K562 (cell line): Measurements from ENCODE around the gene SGPP1. TPM values are rescaled to one million over a fixed set of nuclear protein-coding genes. Genes with fewer than 3 reads are reported as not detected.

Experiments used
- ATAC-seq: fragments of 200-7000 bp; cut with Tn5 transposase; 3 replicates; pipeline ENCODE4 v1.9.1; 2020; ENCODE audit warnings: moderate library complexity
- BruUV-seq: library from RNA; stranded (reverse); fragments of 400-500 nt; replicated peaks from 2 replicates; lab custom pipeline; 2021; lab: Mats Ljungman, UMichigan
- CTCF ChIA-PET: fragments of 300-600 bp; formaldehyde crosslinking; extraction: SDS; loops from one replicate; lab custom pipeline; 2021; ENCODE audit warnings: low intra/inter-chr PET ratio; lab: Yijun Ruan, JAX
- POLR2A ChIA-PET: fragments of 300-600, 350-650 bp; sonication (Branson Sonifier 250); formaldehyde crosslinking; extraction: SDS; loops from one replicate; lab custom pipeline; 2021; ENCODE audit warnings: antibody characterized with exemption, inconsistent platforms; lab: Yijun Ruan, JAX
- DNase-seq, 4 experiments: peaks; one replicate each; pipeline versions ENCODE4 v3.0.0 to v3.0.0-alpha.2; 2011 to 2018; ENCODE audit warnings: low spot score in 3 of 4, mixed read lengths in 3 of 4; ENCODE audit errors: extremely low read depth in 1 of 4
- FAIRE-seq: peaks from 2 replicates; lab custom pipeline; 2011; peaks lifted over from hg19 to GRCh38; lab: Jason Lieb, UNC
- H2AFZ ChIP-seq: 2 replicates; pipeline ENCODE4 v1.6.0; 2011; ENCODE audit warnings: low read depth, low read length, control low read depth, inconsistent platforms
- H3K27ac ChIP-seq: fragments of 200-600 bp; 3 replicates; pipeline ENCODE4 v1.8.0; 2011; ENCODE audit warnings: low read depth, mild to moderate bottlenecking, control low read depth, inconsistent platforms, low read length, moderate library complexity, mixed read lengths; ENCODE audit errors: extremely low read depth
- H3K27me3 ChIP-seq, 2 experiments: fragments of 300-600 bp in 1 of 2; 2 replicates in 1 of 2; 3 replicates in 1 of 2; pipeline versions ENCODE4 v1.6.0 to v1.8.0; 2011; ENCODE audit warnings: inconsistent platforms in 2 of 2, low read length in 2 of 2, mild to moderate bottlenecking in 1 of 2, mixed read lengths in 1 of 2, moderate library complexity in 1 of 2; ENCODE audit not compliant: control insufficient read depth in 2 of 2, insufficient read depth in 2 of 2
- H3K36me3 ChIP-seq: fragments of 300-600 bp; 3 replicates; pipeline ENCODE4 v1.8.0; 2011; ENCODE audit warnings: mild to moderate bottlenecking, low read length, inconsistent platforms; ENCODE audit not compliant: control insufficient read depth, insufficient read depth
- H3K4me1 ChIP-seq, 2 experiments: fragments of 200-600 bp in 1 of 2; replicated peaks in 1 of 2; 2 replicates in 1 of 2; 3 replicates in 1 of 2; pipeline versions ENCODE4 v1.5.1 to v1.8.0; 2011; ENCODE audit warnings: inconsistent platforms in 2 of 2, low read length in 2 of 2, mild to moderate bottlenecking in 1 of 2, mixed read lengths in 1 of 2, moderate library complexity in 1 of 2; ENCODE audit not compliant: control insufficient read depth in 2 of 2, insufficient read depth in 2 of 2
- H3K4me2 ChIP-seq: 2 replicates; pipeline ENCODE4 v1.6.1; 2011; ENCODE audit warnings: low read length, control low read depth, inconsistent platforms, mixed read lengths; ENCODE audit not compliant: insufficient read depth
- H3K4me3 ChIP-seq: fragments of 200-600 bp; sonication (generic), shearing (Covaris generic); 2 replicates; pipeline ENCODE4 v1.5.1; 2016; ENCODE audit warnings: control low read depth, inconsistent platforms
- H3K79me2 ChIP-seq: fragments of 200-600 bp; 3 replicates; pipeline ENCODE4 v1.8.0; 2011; ENCODE audit warnings: low read length, inconsistent platforms; ENCODE audit not compliant: control insufficient read depth, insufficient read depth
- H3K9ac ChIP-seq, 2 experiments: 2 replicates each; pipeline versions ENCODE4 v1.6.0 to v1.6.1; 2011; ENCODE audit warnings: low read depth in 2 of 2, low read length in 2 of 2, control low read depth in 1 of 2, inconsistent platforms in 1 of 2, mild to moderate bottlenecking in 1 of 2, mixed read lengths in 1 of 2; ENCODE audit not compliant: insufficient read depth in 1 of 2
- H3K9me1 ChIP-seq: one replicate; pipeline ENCODE4 v1.6.0; 2011; ENCODE audit warnings: inconsistent platforms, mild to moderate bottlenecking, low read length, moderate library complexity; ENCODE audit not compliant: control insufficient read depth, insufficient read depth
- H3K9me3 ChIP-seq: replicated peaks from 2 replicates; pipeline ENCODE4 v1.5.1; 2011; ENCODE audit warnings: low read depth, low read length, inconsistent platforms; ENCODE audit not compliant: control insufficient read depth, insufficient read depth
- H4K20me1 ChIP-seq: replicated peaks from 2 replicates; pipeline ENCODE4 v1.6.1; 2011; ENCODE audit warnings: low read length, inconsistent platforms, mixed read lengths; ENCODE audit not compliant: control insufficient read depth, insufficient read depth
- CXXC5 ChIP-seq: fragments of 250-450 bp; sonication (Bioruptor Pico); IDR thresholded peaks from 2 replicates; pipeline ENCODE4 v1.8.0; 2022; ENCODE audit warnings: inconsistent platforms, mild to moderate bottlenecking, moderate library complexity
- ESRRB ChIP-seq: fragments of 250-450 bp; sonication (Bioruptor Pico); IDR thresholded peaks from 2 replicates; pipeline ENCODE4 v1.5.0; 2020; ENCODE audit warnings: mild to moderate bottlenecking, moderate library complexity, borderline replicate concordance
- ETV6 ChIP-seq, 3 experiments: fragments of 150-350 bp in 1 of 3; sonication (generic) in 1 of 3; formaldehyde crosslinking in 1 of 3; IDR thresholded peaks; 2 replicates each; pipeline versions ENCODE4 v1.6.1 to v1.8.0; 2014 to 2022; ENCODE audit warnings: borderline replicate concordance in 2 of 3, low read depth in 2 of 3, antibody characterized with exemption in 1 of 3, low read length in 1 of 3, mild to moderate bottlenecking in 1 of 3, missing genetic modification reagents in 1 of 3
- FIP1L1 ChIP-seq: fragments of 200-400 bp; formaldehyde crosslinking; IDR thresholded peaks from 2 replicates; pipeline ENCODE4 v1.6.1; 2018; ENCODE audit warnings: mild to moderate bottlenecking, low read depth, low read length; ENCODE audit not compliant: poor library complexity, severe bottlenecking
- FOXA3 ChIP-seq, 2 experiments: fragments of 450-650 bp in 1 of 2; sonication (generic) in 1 of 2; formaldehyde crosslinking; IDR thresholded peaks in 1 of 2; conservative IDR thresholded peaks in 1 of 2; 2 replicates each; pipeline versions ENCODE4 v1.4.0 to v1.8.0; 2020 to 2022; ENCODE audit warnings: mild to moderate bottlenecking in 2 of 2, missing genetic modification reagents in 1 of 2
- HNRNPH1 ChIP-seq: fragments of 200-400 bp; formaldehyde crosslinking; optimal IDR thresholded peaks from 2 replicates; pipeline ENCODE3; 2017; ENCODE audit warnings: low read depth, mild to moderate bottlenecking, low read length, moderate library complexity
- MEF2D ChIP-seq: conservative IDR thresholded peaks from 2 replicates; pipeline ENCODE4 v1.6.1; 2016; ENCODE audit warnings: low read depth, missing genetic modification characterization, missing compliant biosample characterization
- NFIC ChIP-seq: fragments of 450-650 bp; IDR thresholded peaks from 2 replicates; pipeline ENCODE4 v1.6.1; 2017; ENCODE audit warnings: mild to moderate bottlenecking, inconsistent platforms
- NR2C2 ChIP-seq, 2 experiments: fragments of 200-800 bp in 1 of 2; sonication (Bioruptor generic) in 1 of 2; sonication (generic) in 1 of 2; formaldehyde crosslinking in 1 of 2; IDR thresholded peaks; 2 replicates each; pipeline versions ENCODE4 v1.6.1 to v1.8.0; 2016 to 2022; ENCODE audit warnings: mild to moderate bottlenecking in 1 of 2, missing compliant biosample characterization in 1 of 2, missing genetic modification characterization in 1 of 2, missing genetic modification reagents in 1 of 2
- OTX1 ChIP-seq: fragments of 450-650 bp; formaldehyde crosslinking; IDR thresholded peaks from 2 replicates; pipeline ENCODE4 v1.4.0; 2022; ENCODE audit warnings: mild to moderate bottlenecking
- PTBP1 ChIP-seq: fragments of 200-400 bp; formaldehyde crosslinking; IDR thresholded peaks from 2 replicates; pipeline ENCODE4 v1.6.1; 2017; ENCODE audit warnings: low read depth, low read length
- SP1 ChIP-seq: sonication (generic); formaldehyde crosslinking; IDR thresholded peaks from 2 replicates; pipeline ENCODE4 v1.8.1; 2022; ENCODE audit warnings: mild to moderate bottlenecking, missing genetic modification reagents
- ZNF408 ChIP-seq: fragments of 250-450 bp; sonication (Bioruptor Pico); IDR thresholded peaks from 2 replicates; pipeline ENCODE4 v1.4.0; 2020; ENCODE audit warnings: low read depth, mild to moderate bottlenecking, moderate library complexity
- WGBS: fragments of 100-300 bp; shearing (Covaris generic); methylation state at CpG from one replicate; pipeline ENCODE4 v1.1.6; 2016; ENCODE audit warnings: low coverage, mixed read lengths; ENCODE audit not compliant: insufficient coverage; ENCODE audit errors: missing lambda C conversion rate; 5-methylcytosine and 5-hydroxymethylcytosine counted together
- in situ Hi-C: fragments of 300-500 bp; cut with MboI; formaldehyde crosslinking; loops from 4 replicates; pipeline ENCODE4 v1.15.0; 2018; ENCODE audit warnings: inconsistent platforms, mixed read lengths
- intact Hi-C: fragments of 100-400 bp; cut with micrococcal nuclease; formaldehyde crosslinking; loops from 2 replicates; pipeline ENCODE4 v1.14.2; 2022
- polyA plus RNA-seq, 8 experiments: library from polyadenylated mRNA; depleted of rRNA in 4 of 8; stranded (reverse) in 5 of 8; unstranded in 3 of 8; fragments of >200 nt; fragmentation: Nextera tagmentation in 2 of 8; fragmentation: Illumina TruSeq in 1 of 8; extraction: Ambion mirVana in 2 of 8; extraction: Trizol in 1 of 8; gene quantifications; 2 replicates each; pipeline versions ENCODE4 v1.2.1 to v1.2.3, GENCODE V29; 2011 to 2014; ENCODE audit warnings: inconsistent platforms in 1 of 8, missing spikeins in 1 of 8
- total RNA-seq, 7 experiments: library from RNA; depleted of rRNA in 6 of 7; stranded (reverse); fragments of >200 nt in 6 of 7; fragmentation: Illumina TruSeq in 2 of 7; extraction: Trizol in 2 of 7; gene quantifications; 2 replicates each; pipeline versions ENCODE4 v1.2.1 to v1.2.3, GENCODE V29; 2011 to 2021; ENCODE audit warnings: low replicate concordance in 1 of 7
- TF ChIP-seq, protein P1 (sequence below): conservative IDR thresholded peaks from 2 replicates; pipeline ENCODE4 v1.6.1; 2011; ENCODE audit warnings: low read depth, mild to moderate bottlenecking, low read length; ENCODE audit not compliant: control insufficient read depth
- TF ChIP-seq, protein P2 (sequence below), 3 experiments: IDR thresholded peaks in 2 of 3; conservative IDR thresholded peaks in 1 of 3; 2 replicates each; pipeline ENCODE4 v1.5.1; 2011 to 2012; ENCODE audit warnings: low read length in 3 of 3, mild to moderate bottlenecking in 3 of 3, control low read depth in 2 of 3, improper control_type of control experiment in 1 of 3, inconsistent platforms in 1 of 3, low read depth in 1 of 3, mixed read lengths in 1 of 3, moderate library complexity in 1 of 3; ENCODE audit not compliant: insufficient read depth in 2 of 3
- TF ChIP-seq, protein P3 (sequence below): IDR thresholded peaks from 2 replicates; pipeline ENCODE4 v1.6.1; 2011; ENCODE audit not compliant: insufficient read length; ENCODE audit errors: extremely low read depth

Gene SGPP1
- total and polyA plus RNA-seq, 9 of the 15 experiments (the other 6 are each of a cell fraction or from before 2014, with no cell fraction given): 2.2 to 7.3 (median 5.6) TPM

DNA sequence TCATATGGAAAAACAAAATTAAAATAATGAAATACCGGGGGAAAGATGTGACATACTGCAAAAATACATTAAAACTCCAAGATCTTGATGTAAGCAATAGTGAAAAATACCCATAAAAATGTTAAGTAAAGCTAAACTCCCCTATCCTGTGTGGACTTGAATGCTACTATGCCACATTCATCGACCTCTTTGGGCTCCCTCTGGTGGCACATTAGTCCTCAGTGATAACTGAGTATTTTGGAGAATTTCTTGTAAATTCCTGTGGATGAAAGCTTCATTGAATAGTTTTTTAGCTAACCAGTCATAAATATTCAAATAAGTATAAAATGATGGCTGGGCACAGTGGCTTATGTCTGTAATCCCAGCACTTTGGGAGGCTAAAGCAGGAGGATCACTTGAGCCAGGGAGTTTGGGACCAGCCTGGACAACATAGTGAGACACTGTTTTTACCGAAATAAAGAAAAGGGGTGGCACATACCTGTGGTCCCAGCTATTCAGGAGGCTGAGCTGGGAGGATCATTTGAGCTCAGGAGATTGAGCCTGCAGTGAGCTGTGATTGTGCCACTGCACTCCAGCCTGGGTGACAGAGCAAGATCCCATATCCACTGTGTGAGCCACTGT lies 42.4 kb upstream of the SGPP1 start:
- Histone ChIP-seq H3K9me3 (no peaks in the 10 kb centered on the region), H4K20me1 (no peaks in the 10 kb centered on the region), H3K4me1 (no peaks in the 10 kb centered on the region; a peak in 1 of 5 replicates), H3K9me1 (no peaks in the 10 kb centered on the region), H3K9ac (no peak overlapping the region), H3K4me2 (no peak overlapping the region), H3K36me3 (no peaks in the 10 kb centered on the region), H3K79me2 (no peaks in the 10 kb centered on the region), H3K4me3 (no peak overlapping the region), H3K27ac (no peak overlapping the region), H3K27me3 (no peaks in the 10 kb centered on the region; a peak in 1 of 5 replicates), H2AFZ (no peak overlapping the region)
- ATAC-seq (peak; percentile 87), FAIRE-seq (no peak), DNase-seq (peak in 1 of 4 experiments; percentile 40)
- 15% methylated on average over 3 of the region's 3 CpGs for WGBS
- POLR2A ChIA-PET: no interaction called here
- CTCF ChIA-PET: interaction anchor here (0.5 to 1.2 kb wide), 2 partner anchors 43 to 218 kb away, joined by 3 to 6 read pairs; partner anchors contain the start of gene SGPP1
- BruUV-seq: no TSS peak
- in situ Hi-C loops (no loop called here), intact Hi-C loops (loop anchor here (1.0 to 10.0 kb wide), 2 partner anchors 135 to 381 kb away; no protein-coding TSS in a partner anchor)
- no peak for TF ChIP-seq SP1
- TF ChIP-seq OTX1 (CRISPR knock-in tag): no peak
- TF ChIP-seq, protein P1, sequence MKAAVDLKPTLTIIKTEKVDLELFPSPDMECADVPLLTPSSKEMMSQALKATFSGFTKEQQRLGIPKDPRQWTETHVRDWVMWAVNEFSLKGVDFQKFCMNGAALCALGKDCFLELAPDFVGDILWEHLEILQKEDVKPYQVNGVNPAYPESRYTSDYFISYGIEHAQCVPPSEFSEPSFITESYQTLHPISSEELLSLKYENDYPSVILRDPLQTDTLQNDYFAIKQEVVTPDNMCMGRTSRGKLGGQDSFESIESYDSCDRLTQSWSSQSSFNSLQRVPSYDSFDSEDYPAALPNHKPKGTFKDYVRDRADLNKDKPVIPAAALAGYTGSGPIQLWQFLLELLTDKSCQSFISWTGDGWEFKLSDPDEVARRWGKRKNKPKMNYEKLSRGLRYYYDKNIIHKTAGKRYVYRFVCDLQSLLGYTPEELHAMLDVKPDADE: no peak
- no peak for TF ChIP-seq CXXC5 (CRISPR knock-in tag)
- no peak for TF ChIP-seq NR2C2 (CRISPR knock-in tag; IDR thresholded peaks at IDR 0.05)
- TF ChIP-seq NR2C2 (tag; IDR thresholded peaks at IDR 0.05): no peak
- no peak for TF ChIP-seq ETV6 (IDR thresholded peaks at IDR 0.05; ENCODE audit: borderline replicate concordance in 1 of 2, low read depth in 2 of 2, low read length in 1 of 2)
- TF ChIP-seq ETV6 (CRISPR knock-in tag; IDR thresholded peaks at IDR 0.05; ENCODE audit: borderline replicate concordance): no peak
- TF ChIP-seq MEF2D: no peak
- TF ChIP-seq, protein P2, sequence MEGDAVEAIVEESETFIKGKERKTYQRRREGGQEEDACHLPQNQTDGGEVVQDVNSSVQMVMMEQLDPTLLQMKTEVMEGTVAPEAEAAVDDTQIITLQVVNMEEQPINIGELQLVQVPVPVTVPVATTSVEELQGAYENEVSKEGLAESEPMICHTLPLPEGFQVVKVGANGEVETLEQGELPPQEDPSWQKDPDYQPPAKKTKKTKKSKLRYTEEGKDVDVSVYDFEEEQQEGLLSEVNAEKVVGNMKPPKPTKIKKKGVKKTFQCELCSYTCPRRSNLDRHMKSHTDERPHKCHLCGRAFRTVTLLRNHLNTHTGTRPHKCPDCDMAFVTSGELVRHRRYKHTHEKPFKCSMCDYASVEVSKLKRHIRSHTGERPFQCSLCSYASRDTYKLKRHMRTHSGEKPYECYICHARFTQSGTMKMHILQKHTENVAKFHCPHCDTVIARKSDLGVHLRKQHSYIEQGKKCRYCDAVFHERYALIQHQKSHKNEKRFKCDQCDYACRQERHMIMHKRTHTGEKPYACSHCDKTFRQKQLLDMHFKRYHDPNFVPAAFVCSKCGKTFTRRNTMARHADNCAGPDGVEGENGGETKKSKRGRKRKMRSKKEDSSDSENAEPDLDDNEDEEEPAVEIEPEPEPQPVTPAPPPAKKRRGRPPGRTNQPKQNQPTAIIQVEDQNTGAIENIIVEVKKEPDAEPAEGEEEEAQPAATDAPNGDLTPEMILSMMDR (IDR thresholded peaks at IDR 0.05 in 2 of 3, conservative IDR thresholded peaks at IDR 0.05 in 1 of 3; ENCODE audit: insufficient read depth in 2 of 3, low read depth in 1 of 3, low read length in 3 of 3): peak; percentile 42 to 64 (median 44); a peak in 5 of 6 replicates
- TF ChIP-seq ESRRB (CRISPR knock-in tag): no peak
- TF ChIP-seq ZNF408 (CRISPR knock-in tag): no peak
- TF ChIP-seq, protein P3, sequence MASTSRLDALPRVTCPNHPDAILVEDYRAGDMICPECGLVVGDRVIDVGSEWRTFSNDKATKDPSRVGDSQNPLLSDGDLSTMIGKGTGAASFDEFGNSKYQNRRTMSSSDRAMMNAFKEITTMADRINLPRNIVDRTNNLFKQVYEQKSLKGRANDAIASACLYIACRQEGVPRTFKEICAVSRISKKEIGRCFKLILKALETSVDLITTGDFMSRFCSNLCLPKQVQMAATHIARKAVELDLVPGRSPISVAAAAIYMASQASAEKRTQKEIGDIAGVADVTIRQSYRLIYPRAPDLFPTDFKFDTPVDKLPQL: no peak
- no peak for TF ChIP-seq HNRNPH1
- TF ChIP-seq NFIC: no peak
- no peak for TF ChIP-seq FIP1L1
- no peak for TF ChIP-seq FOXA3 (CRISPR knock-in tag; conservative IDR thresholded peaks at IDR 0.05 in 1 of 2, IDR thresholded peaks at IDR 0.05 in 1 of 2)
- TF ChIP-seq PTBP1: no peak
